ENCODE data around the gene ADSS1.

ADSS1 gene

GRCh38 chr14:104723651-104724406, at the start of gene ADSS1:
Gene ADSS1, plus strand, starts transcription at chr14:104724229. Its CDS starts 42 bp downstream, at chr14:104724271.
- DNase-seq (ENCODE audit: low read depth in 2 of 2), result peak; percentile 25 to 36

- no peak for DNase-seq (ENCODE audit: low read depth in 2 of 2)
Observed at GRCh38 chr14:104675447-104675846, 48.6 kb upstream of the ADSS1 start.

- DNase-seq (ENCODE audit: low read depth in 2 of 2), result no peak
Observed at GRCh38 chr14:104676130-104676693, 47.8 kb upstream of the ADSS1 start.

- peak; percentile 32 to 56 for DNase-seq (ENCODE audit: low read depth in 2 of 2)
Observed at GRCh38 chr14:104676694-104677511, 47.1 kb upstream of the ADSS1 start.

- peak; percentile 67 to 69 for DNase-seq (ENCODE audit: low read depth in 2 of 2)
Observed at GRCh38 chr14:104677512-104678332, 46.3 kb upstream of the ADSS1 start.

GRCh38 chr14:104678346-104678745, 45.7 kb upstream of the ADSS1 start:
- DNase-seq (ENCODE audit: low read depth in 2 of 2), result no peak

- DNase-seq (ENCODE audit: low read depth in 2 of 2), result no peak
Observed at GRCh38 chr14:104678901-104679705, 44.9 kb upstream of the ADSS1 start.

- DNase-seq (ENCODE audit: low read depth in 2 of 2), result no peak
Observed at GRCh38 chr14:104680056-104680805, 43.8 kb upstream of the ADSS1 start.

- no peak for DNase-seq (ENCODE audit: low read depth in 2 of 2)
Observed at GRCh38 chr14:104680806-104681688, 43.0 kb upstream of the ADSS1 start.

GRCh38 chr14:104681689-104682074, 42.3 kb upstream of the ADSS1 start:
- no peak for DNase-seq (ENCODE audit: low read depth in 2 of 2)

GRCh38 chr14:104682107-104682593, 41.9 kb upstream of the ADSS1 start:
- no peak for DNase-seq (ENCODE audit: low read depth in 2 of 2)

- no peak for DNase-seq (ENCODE audit: low read depth in 2 of 2)
Observed at GRCh38 chr14:104683653-104684448, 40.2 kb upstream of the ADSS1 start.

GRCh38 chr14:104684449-104684821, 39.6 kb upstream of the ADSS1 start:
- DNase-seq (ENCODE audit: low read depth in 2 of 2), result no peak

- DNase-seq (ENCODE audit: low read depth in 2 of 2), result no peak
Observed at GRCh38 chr14:104685216-104685997, 38.6 kb upstream of the ADSS1 start.

GRCh38 chr14:104685998-104686610, 37.9 kb upstream of the ADSS1 start:
- DNase-seq (ENCODE audit: low read depth in 2 of 2), result no peak

GRCh38 chr14:104686624-104687517, 37.2 kb upstream of the ADSS1 start:
- DNase-seq (ENCODE audit: low read depth in 2 of 2), result no peak
